Measurements from ENCODE around the gene HDDC3.
"Not testable (repeated sequence)": the region's sequence is repeated elsewhere in the genome, so short reads cannot be mapped to it uniquely, and the experiment has no call there.

Gene HDDC3

DNA sequence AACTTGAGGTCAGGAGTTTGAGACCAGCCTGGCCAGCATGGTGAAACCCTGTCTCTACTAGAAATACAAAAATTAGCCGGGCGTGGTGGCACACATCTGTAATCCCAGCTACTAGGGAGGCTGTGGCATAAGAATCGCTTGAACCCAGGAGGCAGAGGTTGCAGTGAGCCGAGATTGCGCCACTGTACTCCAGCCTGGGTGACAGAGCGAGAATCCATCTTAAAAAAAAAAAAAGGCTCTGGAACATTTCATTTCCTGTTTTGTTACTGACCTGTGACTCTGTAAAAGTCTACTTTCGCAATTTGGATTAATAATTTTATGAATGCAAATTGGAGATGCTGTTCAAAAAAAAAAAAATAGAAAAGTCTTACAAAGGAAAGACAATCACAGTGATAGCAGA lies 4.2 kb downstream of the HDDC3 start:
- not testable (repeated sequence) for DNase-seq

DNA sequence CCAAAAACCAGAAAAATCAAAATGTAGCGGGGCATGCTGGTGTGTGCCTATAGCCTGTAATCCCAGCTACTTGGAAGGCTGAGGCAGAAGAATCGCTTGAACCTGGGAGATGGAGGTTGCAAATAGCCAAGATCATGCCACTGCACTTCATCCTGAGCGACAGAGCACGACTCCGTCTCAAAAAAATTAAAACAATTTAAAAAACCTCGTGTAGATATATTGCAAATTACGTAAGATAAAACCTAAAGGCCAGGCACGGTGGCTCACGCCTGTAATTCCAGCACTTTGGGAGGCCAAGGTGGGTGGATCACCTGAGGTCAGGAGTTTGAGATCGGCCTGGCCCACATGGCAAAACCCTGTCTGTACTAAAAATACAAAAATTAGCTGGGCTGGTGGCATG lies 5.6 kb downstream of the HDDC3 start:
- not testable (repeated sequence) for DNase-seq

DNA sequence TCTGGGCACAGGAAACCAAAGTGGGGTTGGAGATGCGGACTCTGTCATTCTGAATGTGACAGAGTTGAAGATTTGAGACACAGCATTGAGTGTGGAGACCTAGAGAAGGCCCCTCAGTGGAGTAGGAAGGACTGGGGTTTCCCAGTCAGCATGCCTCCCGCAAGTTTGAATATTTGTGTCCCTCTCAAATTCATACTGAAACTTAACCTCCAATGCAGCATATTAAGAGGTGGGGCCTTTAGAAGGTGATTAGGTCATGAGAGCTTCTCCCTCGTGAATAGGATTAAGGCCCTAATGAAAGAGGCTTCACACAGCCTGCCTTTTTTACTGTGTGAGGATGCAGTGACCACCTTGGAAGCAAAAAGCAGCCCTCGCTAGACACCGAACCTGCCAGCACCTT lies 8.0 kb downstream of the HDDC3 start:
- DNase-seq: no peak

DNA sequence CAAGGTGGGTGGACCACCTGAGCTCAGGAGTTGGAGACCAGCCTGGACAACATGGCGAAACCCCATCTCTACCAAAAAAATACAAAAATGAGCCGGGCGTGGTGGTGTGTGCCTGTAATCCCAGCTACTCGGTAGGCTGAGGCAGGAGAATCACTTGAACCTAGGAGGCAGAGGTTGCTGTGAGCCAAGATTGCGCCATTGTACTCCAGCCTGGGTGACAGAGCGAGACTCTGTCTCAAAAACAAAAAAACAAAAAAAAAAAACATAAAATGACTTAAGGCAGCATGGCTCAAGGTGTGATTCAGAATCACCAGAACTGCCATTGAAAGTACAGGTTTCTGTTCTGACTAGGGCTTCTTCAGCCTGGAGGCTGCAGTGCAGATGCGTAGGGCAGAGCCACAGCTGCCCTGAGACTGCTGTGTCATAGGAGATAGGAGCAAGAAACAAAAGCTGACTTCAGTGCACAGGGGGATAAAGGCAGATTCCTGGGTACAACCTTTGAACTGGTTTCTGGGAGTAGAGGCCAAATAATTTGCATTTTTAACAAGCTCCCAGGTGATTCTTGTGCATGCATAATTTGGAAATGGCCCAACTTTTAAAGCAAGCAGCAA lies 9.5 kb downstream of the HDDC3 start:
- not testable (repeated sequence) for DNase-seq

DNA sequence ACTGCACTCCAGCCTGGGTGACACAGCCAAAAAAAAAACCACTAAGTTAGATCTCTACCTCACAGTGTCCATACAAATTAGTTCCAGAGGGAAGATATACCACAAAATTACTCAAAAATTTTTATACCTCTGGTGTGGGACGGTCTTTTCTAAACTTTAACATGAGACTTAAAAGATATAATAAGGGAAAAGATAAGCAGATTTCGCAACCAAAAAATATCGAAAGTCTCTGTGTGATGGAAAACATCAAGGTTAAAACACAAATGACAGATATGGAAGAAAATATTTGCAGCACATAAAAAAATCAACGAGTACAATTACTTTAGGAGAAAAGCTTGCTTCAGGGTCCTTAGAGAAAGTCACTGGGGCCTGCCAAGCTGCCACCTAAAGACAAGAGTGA lies 10.5 kb downstream of the HDDC3 start:
- no peak for DNase-seq

DNA sequence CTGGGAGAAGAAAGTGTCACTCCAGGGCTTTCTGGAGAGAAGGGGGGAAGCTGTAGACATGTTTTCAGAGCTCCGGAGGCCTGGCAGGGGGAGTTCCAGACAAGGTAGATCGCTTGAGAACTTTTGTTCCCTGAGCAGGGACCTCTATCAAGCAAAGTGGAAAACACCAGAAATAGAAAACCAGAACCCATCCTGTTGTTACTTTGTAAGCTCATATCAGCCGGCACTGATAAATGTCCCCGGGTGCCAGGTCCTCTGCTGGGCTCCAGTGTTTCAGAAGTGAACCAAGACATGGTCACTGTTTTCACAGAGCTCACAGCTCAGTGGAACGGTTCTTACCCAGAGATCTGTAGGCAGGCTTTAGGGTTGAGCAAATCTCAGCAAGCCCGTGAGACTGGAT lies 13.5 kb downstream of the HDDC3 start:
- no peak for DNase-seq

DNA sequence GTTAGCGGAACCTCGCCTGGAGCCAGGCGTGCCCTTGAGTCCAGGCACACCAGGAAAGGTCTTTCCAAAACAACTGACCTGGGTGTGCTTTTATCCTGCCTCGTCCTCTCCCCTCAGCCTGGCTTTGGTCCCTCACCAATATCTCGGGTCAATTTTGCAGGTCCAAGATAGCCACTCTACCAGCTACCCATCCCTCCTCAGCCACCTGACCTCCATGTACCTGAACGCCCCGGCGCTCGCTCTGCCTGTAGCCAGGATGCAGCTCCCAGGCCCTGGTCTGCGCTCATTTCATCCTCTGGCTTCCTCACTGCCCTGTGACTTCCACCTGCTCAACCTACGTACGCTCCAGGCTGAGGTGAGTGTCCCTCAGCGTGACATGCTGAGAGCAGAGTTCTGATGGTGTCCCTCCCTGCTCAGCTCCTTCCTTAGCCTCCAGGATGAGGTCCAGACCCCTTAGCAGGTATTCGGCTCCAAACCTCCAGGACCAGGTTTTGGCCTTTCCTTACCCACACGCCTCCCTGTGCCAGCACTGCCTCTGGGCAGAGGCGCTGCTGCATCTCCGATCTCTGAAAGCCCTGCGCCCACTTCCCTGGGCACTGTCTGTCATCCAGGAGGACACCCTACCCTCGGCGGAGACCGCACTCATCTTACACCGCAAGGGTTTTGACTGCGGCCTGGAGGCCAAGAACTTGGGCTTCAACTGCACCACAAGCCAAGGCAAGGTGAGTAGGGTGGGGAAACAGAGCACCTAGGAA lies 14.1 kb downstream of the HDDC3 start:
- DNase-seq: no peak

DNA sequence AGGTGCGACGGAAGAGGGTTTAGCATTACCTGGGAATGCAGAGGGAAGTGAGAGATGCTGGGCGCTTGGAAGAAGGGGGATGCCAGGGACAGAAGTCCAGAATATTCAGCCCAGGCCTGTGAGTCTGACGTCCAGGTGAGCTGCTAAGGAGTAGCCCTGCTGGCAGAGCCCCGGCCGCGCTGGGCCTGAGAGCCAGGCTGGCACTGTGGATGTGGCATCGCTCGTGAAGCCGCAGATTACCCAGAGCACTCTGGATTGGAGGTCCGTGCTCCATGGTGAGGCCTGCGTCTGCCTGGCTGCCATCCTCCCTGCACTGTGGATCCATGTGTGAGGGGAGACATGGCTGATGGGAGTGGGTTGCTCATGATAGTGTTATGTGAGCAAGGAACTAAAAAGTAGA lies 14.8 kb downstream of the HDDC3 start:
- DNase-seq: no peak

DNA sequence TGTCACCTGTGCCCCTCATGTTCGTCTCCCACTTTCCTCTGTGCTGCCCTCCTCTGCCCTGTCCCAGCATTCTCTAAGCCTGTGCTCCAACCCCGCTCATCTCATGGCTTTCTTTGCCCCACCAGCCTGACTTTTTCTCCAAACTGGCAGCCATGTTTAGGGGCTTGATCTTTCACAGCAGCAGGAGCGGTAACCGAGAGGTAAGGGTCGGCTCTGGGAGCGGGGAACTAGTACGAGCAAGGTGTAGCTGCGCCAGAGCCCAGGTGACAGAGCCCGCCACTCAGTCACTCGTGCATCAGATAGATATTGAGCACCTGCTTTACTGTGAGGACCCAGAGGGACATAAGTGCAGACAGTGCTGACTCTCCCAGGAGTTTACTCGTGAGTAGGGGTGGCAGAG lies 15.9 kb downstream of the HDDC3 start:
- DNase-seq: no peak

DNA sequence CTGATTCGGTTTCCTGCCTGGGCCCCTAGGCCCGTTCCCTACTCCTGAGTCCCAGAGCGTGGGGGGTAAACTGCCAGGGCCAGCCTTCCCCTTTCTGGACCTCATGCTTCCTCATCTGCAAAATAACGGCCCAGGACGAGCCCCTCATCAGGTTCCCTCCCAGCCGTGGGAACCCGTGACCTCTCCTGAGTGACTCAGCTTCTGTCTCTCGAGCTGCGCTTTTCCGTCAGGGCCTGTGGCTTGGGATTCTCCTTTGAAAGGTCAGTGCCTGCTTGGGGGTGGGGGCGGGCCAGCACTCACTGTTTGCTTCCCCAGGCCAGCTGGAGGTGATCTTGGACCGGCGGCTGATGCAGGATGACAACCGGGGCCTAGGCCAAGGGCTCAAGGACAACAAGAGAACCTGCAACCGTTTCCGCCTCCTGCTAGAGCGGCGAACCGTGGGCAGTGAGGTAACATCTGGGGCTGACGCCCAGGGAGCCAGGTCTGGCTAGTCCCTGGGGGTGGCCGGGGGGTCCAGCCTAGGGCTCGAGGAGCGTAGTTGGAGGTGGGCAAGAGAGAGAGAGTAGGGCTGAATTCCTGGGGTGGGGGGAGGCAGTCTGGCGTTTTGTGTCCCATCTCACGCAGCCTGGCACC lies 16.4 kb downstream of the HDDC3 start:
- no peak for DNase-seq

DNA sequence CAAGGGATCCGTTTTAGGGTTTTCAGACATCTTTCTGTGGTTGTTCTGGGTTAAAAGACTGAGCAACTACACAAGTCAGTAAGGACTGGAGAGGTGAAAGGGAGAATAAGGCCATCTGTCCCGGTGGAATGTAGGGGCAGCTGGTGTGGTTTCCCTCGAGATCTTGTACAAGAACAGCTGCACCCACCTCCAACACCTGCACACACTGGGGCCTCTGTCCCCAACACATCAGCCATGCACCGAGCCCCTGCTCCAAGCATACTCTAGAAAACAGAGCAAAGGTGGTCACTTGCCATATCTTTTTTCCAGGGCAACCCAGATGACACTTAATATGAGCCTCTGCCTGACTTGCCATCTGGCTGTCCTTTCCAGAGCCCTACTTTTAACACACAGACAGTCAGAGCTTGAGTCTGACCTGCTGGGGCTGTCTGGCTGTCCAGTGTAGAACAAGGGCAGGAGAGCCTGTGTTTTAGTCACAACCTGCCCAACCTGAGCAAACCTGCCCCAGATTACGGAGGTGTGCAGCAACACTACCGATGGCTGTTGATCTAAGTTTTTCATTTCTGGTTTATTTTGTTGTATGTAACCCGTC lies 17.0 kb downstream of the HDDC3 start:
- DNase-seq: no peak

DNA sequence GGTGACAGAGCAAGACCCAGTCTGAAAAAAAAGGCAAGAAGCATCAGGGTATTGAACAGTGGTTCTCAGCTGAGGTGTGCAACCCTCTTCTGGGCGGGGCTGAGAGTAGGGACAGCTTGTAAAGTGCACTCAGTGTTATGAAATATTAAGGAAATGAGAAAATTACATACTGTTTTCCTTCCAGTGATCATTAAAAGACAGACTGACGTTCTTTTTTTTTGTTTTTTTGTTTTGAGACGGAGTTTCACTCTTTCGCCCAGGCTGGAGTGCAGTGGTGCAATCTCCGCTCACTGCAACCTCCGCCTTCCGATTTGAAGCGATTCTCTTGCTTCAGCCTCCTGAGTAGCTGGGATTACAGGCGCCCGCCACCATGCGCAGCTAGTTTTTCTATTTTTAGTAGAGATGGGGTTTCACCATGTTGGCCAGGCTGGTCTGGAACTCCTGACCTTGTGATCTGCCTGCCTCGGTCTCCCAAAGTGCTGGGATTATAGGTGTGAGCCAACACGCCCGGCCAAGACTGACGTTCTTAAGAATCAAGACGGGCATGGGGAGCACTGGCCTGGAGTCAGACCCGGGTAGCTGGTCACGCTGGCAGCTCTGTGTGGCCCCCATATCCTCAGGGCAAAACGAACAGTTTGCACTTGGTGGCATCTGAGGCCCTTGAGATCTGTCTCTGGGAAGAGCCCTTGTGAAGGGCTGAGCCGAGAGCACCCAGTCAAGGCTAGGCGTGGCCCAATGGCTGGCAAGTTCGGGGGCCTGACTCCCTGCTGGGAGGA lies 17.9 kb downstream of the HDDC3 start:
- no peak for DNase-seq

DNA sequence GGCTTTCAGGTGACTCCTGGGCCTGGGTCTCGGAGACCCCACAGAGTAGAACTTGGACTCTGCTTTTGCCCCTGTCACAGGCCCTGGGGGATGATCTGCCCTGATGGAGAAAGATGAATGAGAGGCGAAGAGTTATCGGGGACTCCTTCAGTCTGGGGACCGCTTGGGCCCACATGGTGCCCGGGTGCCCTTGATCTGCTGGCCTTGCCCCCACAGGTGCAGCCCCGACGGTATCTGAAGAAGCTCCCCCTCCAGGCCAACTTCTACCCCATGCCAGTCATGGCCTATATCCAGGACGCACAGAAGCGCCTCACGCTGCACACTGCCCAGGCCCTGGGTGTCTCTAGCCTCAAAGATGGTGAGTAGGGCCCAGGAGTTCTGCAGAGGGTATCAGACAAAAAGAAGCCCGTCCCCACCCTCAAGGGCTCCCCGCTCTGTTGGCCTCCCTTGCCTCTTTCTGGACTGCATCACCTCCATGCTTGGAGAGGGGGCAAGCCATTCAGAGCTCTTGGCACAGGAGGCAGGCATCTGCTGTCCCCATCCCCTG lies 18.9 kb downstream of the HDDC3 start:
- no peak for DNase-seq

DNA sequence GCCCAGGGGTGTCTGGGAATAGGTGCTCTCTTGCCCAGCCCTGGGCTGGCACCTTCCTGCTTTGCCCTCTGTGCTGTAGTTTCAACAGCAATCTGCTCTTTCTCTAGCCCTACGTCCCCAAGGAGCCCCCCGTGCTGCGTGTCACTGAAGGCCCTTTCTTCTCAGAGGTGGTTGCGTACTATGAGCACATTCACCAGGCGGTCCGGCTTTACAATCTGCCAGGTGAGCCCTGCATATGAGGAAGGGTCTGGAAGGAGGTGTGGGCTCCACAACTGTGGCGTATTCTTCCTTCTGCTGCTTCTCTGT lies 19.6 kb downstream of the HDDC3 start:
- no peak for DNase-seq

DNA sequence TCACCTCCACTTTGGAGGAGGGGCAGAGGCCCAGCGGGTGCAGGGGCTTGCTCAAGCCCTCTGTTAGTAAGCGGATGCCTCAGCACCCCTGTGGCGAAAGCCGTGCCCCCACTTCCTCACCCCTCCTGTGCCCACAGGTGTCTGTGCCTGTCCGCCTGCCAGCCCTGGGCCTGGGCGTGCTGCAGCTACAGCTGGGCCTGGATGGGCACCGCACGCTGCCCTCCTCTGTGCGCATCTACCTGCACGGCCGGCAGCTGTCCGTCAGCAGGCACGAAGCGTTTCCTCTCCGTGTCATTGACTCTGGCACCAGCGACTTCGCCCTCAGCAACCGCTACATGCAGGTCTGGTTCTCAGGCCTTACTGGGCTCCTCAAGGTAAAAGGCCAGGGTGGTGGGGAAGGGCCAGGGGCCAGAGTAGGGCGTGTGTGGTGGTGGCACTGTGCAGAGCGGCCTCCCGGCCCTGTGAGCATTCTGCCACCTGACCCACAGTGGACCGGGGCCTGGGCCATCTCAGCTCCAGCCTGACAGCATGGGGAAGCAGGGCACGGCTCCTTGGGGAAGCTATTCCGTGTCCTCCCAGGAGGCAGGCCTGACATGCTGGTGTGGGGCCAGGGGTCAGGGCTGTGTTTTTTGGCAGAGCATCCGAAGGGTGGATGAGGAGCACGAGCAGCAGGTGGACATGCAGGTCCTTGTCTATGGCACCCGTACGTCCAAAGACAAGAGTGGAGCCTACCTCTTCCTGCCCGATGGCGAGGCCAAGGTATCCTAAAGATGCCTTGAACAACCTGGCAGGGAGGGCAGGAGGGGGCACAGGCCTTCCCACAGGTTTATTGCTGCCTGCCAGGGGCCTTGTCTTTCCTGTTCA lies 20.2 kb downstream of the HDDC3 start:
- no peak for DNase-seq

DNA sequence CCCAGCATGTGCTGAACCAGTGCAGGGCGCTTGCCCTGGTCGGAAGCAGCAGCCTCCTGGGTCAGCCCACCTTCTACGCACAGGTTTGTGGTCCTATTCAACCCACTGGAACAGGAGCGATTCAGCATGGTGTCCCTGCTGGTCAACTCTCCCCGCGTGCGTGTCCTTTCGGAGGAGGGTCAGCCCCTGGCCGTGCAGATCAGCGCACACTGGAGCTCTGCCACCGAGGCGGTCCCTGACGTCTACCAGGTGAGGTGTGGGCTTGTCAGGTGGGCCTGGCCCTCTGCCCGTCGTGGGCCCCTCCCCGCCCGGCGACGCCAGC lies 21.1 kb downstream of the HDDC3 start:
- no peak for DNase-seq

DNA sequence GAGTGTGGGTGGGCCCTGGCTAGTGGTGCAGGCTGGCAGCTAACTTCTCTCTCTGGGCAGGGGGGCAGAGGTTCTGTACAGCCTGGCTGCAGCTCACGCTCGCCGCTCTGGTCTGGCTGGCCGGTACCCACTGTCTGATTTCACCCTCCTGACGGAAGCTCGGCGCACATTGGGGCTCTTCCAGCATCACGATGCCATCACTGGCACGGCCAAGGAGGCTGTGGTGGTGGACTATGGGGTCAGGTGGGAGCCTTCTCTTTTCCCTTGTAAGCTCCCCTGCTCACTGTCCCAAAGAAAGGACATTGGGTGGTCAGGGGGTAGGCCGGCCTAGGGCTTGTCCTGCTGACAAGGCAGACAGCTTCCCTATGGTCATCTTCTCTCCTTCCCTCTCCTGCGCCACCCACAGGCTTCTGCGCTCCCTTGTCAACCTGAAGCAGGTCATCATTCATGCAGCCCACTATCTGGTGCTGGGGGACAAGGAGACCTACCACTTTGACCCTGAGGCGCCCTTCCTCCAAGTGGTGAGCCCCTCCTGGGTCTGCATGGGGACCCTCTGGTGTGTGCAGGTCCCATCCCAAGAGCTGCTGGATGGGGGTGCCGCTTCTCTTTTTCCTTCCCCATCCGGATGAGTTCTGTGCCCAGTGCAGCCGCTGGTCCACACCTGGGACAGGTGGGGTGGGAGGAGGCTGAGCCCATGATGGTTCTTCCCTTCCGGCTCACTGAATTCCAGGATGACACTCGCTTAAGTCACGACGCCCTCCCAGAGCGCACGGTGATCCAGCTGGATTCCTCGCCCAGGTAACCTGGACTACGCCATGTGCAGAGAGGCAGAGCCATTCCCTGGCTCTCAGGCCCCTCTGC lies 21.7 kb downstream of the HDDC3 start:
- DNase-seq: no peak

DNA sequence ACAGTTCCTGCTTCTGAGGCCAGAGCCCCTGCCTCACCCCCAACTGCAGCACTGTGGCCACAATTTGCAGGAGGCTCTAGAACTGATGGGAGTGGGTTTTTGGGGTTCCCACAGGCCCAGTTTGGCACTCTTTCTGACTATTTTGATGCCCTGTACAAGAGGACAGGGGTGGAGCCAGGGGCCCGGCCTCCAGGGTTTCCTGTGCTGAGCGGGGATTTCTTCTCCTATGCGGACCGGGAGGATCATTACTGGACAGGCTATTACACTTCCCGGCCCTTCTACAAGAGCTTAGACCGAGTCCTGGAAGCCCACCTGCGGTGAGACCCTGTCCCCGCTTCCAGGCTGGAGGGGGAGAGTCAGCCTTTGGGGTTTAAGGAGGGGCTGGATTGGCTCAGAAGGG lies 22.4 kb downstream of the HDDC3 start:
- DNase-seq: no peak

DNA sequence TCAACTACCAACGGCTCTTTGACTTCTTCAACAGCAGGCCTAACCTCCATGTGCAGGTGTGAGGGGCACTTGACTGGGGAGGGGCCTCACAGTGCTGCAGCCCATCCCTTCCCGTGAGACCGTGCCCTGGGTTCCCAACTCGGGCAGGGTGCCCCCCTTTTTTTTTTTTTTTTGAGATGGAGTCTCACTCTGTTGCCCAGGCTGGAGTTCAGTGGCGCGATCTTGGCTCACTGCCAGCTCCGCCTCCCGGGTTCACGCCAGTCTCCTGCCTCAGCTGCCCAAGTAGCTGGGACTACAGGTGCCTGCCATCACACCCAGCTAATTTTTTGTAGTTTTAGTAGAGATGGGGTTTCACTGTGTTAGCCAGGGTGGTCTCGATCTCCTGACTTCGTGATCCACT lies 22.9 kb downstream of the HDDC3 start:
- DNase-seq: not testable (repeated sequence)

DNA sequence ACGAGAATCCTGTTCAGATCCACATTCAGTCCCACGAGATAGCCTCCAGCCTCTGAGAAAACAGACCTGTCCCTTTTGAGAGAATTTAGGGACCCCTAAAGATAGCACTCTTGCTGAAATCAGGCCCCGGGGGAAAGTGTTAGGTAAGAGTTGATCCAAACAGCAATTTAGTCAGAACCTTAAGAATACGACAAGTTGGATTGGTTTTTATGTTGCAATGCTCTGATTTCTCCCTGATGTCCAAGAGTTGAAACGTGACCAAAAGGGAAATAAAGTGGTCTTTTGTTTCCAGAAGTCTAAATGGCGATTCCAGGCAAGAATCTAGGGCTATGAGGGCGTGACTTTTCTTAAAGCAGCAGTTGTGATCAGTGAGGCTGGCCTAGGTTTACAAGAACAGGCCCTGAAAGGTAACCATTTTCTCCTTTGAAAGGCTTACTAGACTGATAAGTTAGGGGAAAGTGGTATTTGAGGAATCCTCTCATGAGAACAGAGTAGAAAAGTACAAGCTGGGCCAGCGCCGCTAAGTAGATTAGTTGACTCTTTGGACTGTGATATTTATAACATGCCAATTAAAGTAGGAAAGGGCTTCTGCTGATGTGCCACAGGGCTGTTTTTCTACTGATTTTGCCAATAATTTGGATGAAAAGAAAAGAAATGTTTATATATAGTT lies 24.4 kb downstream of the HDDC3 start:
- DNase-seq: no peak
